Measurements from ENCODE around the gene KCNJ15. TPM values are rescaled to one million over a fixed set of nuclear protein-coding genes. Genes with fewer than 3 reads are reported as not detected.

KCNJ15 gene
- total and polyA plus RNA-seq, 10 of the 15 experiments (the other 5 are each of a cell fraction or from before 2014, with no cell fraction given), result 0.05 to 2.7 (median 0.33) TPM; not detected in 6

- Histone ChIP-seq H3K79me2 (ENCODE audit: control insufficient read depth, insufficient read depth, low read length) (no peaks in the 10 kb centered on the region), H3K4me2 (ENCODE audit: control insufficient read depth, insufficient read depth) (peak overlapping the region; percentile 55; the same call in 1 of the 2 replicates), H3K4me3 (0 out of 2 replicates have a peak overlapping the region, but pooled peaks have one; percentile 13), H3K36me3 (ENCODE audit: control insufficient read depth in 2 of 2, insufficient read depth in 2 of 2, low read length in 1 of 2) (no peaks in the 10 kb centered on the region), H3K9me3 (replicated peaks; ENCODE audit: control insufficient read depth, insufficient read depth, low read length) (no peaks in the 10 kb centered on the region), H3K27me3 (replicated peaks in 1 of 2; ENCODE audit: control insufficient read depth in 2 of 2, insufficient read depth in 2 of 2, low read length in 1 of 2) (no peaks in the 10 kb centered on the region), H3K4me1 (ENCODE audit: control insufficient read depth, insufficient read depth, low read length) (peaks cover 16% of the 10 kb centered on the region), H4K20me1 (ENCODE audit: control insufficient read depth, insufficient read depth) (no peaks in the 10 kb centered on the region), H2AFZ (ENCODE audit: control insufficient read depth, low read depth, low read length) (no peak overlapping the region), H3K27ac (ENCODE audit: control insufficient read depth, insufficient read depth) (no peak overlapping the region), H3K9ac (ENCODE audit: control insufficient read depth, insufficient read depth, low read length) (no peak overlapping the region)
- in situ Hi-C loops (cut with MboI) (loop anchor here (25.0 kb wide), 1 partner anchor 1732 kb away; no protein-coding TSS in a partner anchor), intact Hi-C loops (cut with micrococcal nuclease; ENCODE audit: unreplicated experiment) (loop anchor here (5.0 kb wide), 1 partner anchor 83 kb away; no protein-coding TSS in a partner anchor)
- ChIA-PET RAD21 (ENCODE audit: unreplicated experiment) (interaction anchor here (1.4 to 4.2 kb wide), 5 partner anchors 10 to 107 kb away, joined by 4 to 20 read pairs (median 6); no protein-coding TSS in a partner anchor), POLR2A (interaction anchor here (0.5 to 1.3 kb wide), 3 partner anchors 9 to 48 kb away, joined by 3 to 6 read pairs (median 4); no protein-coding TSS in a partner anchor), SMC1A (ENCODE audit: uncharacterized antibody, unreplicated experiment) (interaction anchor here (1.0 to 5.6 kb wide), 8 partner anchors 10 to 108 kb away, joined by 3 to 54 read pairs (median 9); no protein-coding TSS in a partner anchor), CTCF (interaction anchor here (1.0 to 4.5 kb wide), 7 partner anchors 9 to 108 kb away, joined by 3 to 27 read pairs (median 6); no protein-coding TSS in a partner anchor)
- DNase-seq (ENCODE audit: low read depth, low spot score) (no peak), ATAC-seq (peak; percentile 42), FAIRE-seq (no peak)
- WGBS (ENCODE audit: insufficient coverage, insufficient replicate concordance, low lambda C conversion rate, missing lambda C conversion rate), result 100% methylated on average over 2 of the region's 2 CpGs
- TF ChIP-seq ZNF24 (IDR thresholded peaks at IDR 0.05) (no peak), SMAD5 (IDR thresholded peaks at IDR 0.05; ENCODE audit: low read depth) (no peak), CREB1 (IDR thresholded peaks at IDR 0.05; ENCODE audit: low read depth) (no peak), ZNF207 (IDR thresholded peaks at IDR 0.05; ENCODE audit: borderline replicate concordance) (no peak), BRCA1 (IDR thresholded peaks at IDR 0.05; ENCODE audit: low read depth, low read length) (no peak)
- BruUV-seq (replicated peaks), result TSS peak; percentile 97
Observed at GRCh38 chr21:38244407-38244787, 12.4 kb upstream of the KCNJ15 start.

Data from GM12878 (cell line).